ENCODE measurements around the gene MED22.
A peak's percentile ranks its signal among the peaks of the same experiment; 100 is the strongest.

Gene MED22

GRCh38 chr9:133356391-133357091, 8.6 kb upstream of the MED22 start, which contains the start of the genes SURF1 and SURF2:
Gene SURF1 (minus strand): TSS chr9:133356487. CDS start chr9:133356453, 34 bp downstream.
Gene SURF2 (plus strand): TSS chr9:133356550. CDS start chr9:133356593, 43 bp downstream.
- DNase-seq (ENCODE audit: low read depth in 1 of 2, low spot score in 1 of 2): peak; percentile 80 to 92

DNA sequence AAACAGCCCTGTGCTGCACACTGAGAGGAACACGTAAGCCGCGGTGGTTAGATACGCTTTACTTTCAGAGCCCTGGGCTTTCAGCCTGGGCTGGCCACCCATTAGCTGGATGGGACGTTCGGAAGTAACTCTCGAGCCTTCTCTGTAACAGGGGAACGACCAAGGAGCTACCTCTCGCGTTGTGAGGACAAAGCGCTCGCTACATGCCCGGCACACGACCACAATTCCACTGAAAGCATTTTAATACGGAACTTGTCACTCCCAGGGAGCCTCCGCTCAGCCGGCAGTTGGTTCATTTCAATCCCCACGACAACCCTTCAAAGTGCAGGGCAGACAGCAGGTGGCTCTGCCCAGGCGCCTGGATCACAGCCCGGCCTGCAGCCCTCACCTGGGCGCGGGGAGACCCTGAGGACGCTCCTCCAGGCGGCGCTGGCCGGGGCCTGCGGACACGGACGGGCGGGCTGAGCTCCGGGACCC, 8.0 kb upstream of the MED22 start:
- DNase-seq (ENCODE audit: low read depth in 1 of 2, low spot score in 1 of 2): no peak

GRCh38 chr9:133354766-133355165, 6.8 kb upstream of the MED22 start:
- DNase-seq (ENCODE audit: low read depth in 1 of 2, low spot score in 1 of 2): no peak

DNA sequence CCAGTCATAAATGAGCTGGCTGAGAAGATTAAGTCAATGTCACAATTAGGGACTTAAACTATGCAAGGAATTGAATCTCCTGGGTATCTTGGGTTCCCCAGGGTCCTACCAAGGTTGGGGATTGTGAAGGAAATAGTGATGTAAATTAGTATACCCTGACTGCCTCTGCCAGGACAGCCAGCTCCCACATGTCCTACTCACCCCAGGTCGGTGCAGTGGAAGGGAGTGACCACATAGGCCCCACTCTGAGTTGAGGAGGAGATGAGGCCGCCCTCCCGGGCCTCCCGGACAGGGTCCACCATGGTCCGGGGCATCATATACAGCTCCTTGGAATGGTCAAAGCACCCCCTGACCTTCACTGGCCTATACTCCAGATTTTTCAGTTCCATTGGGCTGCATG, 5.6 kb upstream of the MED22 start:
- no peak for DNase-seq (ENCODE audit: low read depth in 1 of 2, low spot score in 1 of 2)

GRCh38 chr9:133352635-133353340, 4.9 kb upstream of the MED22 start:
- DNase-seq (ENCODE audit: low read depth in 1 of 2, low spot score in 1 of 2): no peak

DNA sequence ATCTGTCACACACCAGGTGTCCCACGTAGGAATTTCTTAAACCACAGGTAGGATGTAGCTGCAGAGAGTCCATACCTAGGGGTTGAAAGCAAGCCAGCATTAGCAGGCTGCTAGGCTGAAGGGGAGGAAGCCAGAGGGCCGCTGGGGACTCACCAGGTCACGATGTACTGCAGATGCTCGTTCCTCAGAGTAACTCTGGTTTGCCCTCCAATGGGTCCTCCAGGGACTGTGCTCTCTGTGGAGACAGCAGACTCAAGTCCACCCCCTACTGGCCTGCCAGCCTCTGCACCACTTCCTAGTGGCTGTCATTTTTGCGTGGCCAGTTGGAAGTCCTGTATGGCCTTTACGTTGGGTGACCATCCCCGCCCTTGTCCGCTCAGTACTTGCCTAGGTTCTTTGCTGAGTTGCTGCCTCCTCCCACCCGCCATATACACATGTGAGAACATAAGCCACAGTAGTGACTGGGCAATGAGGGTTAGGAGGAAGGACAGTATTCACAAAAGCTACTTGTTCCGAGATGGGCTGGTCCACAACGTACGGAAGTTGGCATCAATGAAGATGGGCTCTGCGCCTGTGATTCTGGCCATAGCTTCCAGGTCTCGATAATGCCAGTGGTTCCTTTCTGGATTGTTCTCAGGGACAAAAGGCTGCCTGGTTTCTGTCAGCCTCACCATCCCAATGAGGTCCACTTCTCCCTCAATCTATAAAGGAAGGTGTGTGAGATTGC, 4.1 kb upstream of the MED22 start:
- DNase-seq (ENCODE audit: low read depth in 1 of 2, low spot score in 1 of 2): no peak

DNA sequence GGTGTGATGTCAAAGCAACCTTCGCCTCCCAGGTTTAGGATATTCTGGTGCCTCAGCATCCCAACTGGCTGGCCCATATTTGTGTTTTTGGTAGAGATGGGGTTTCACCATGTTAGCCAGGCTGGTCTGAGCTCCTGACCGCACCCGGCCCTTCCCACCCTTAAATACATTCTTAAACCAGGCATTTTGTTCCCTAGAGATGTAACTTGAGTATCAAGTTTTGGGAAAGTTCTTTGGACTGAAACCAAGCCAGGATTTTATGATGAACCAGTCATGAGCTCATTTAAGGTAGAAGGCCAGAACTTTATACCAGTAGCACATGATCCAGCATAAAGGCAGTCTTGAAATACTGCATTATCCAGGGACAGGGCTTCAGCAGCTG, 3.6 kb upstream of the MED22 start:
- DNase-seq (ENCODE audit: low read depth in 1 of 2, low spot score in 1 of 2): no peak

- DNase-seq (ENCODE audit: low read depth in 1 of 2, low spot score in 1 of 2): no peak
These were observed 2.2 kb upstream of the MED22 start for GRCh38 chr9:133349965-133350616.

DNA sequence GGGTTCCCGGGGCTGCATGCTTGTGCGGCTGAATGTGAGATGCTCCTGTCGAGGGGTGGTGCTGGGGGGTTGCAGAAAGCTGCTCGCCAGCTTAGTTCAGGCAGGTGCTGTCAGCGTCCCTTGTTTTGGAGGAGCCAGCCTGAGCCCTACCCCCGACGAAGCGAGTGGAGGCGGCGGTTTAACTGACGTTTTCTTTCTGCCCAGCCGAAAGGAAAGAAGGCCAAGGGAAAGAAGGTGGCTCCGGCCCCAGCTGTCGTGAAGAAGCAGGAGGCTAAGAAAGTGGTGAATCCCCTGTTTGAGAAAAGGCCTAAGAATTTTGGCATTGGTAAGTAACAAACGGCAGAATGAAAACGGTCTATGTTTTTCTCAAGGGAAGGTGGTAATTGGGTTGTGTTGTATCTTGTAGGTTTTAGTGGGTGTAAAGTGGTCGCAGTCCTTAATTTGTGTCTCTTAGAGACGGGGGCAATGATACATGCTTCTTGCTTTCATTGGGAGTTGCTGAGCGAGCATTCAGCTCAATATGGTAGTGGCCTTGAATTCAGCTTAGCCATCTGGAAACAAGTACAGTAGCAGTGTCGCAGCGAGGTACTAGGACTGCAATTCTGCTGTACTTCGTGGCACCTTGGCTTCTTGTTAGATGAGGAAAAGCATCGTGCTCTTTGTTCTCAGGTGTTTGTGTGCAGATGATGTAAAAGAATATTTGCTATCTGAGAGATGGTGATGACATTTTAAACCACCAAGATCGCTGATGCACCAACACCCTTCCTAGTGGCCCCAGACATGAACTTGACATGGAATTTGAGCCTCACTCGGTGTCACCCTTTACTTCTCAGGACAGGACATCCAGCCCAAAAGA, 1.0 kb upstream of the MED22 start:
- no peak for DNase-seq (ENCODE audit: low read depth in 1 of 2, low spot score in 1 of 2)

GRCh38 chr9:133347515-133347984, 381 bp downstream of the MED22 start:
- DNase-seq (ENCODE audit: low read depth in 1 of 2, low spot score in 1 of 2): no peak

GRCh38 chr9:133346021-133346785, 1.7 kb downstream of the MED22 start:
- DNase-seq (ENCODE audit: low read depth in 1 of 2, low spot score in 1 of 2): no peak

- no peak for DNase-seq (ENCODE audit: low read depth in 1 of 2, low spot score in 1 of 2)
These were observed 2.3 kb downstream of the MED22 start for GRCh38 chr9:133345596-133345995.

- DNase-seq (ENCODE audit: low read depth in 1 of 2, low spot score in 1 of 2): no peak
These were observed 3.0 kb downstream of the MED22 start for GRCh38 chr9:133344979-133345378.

GRCh38 chr9:133344071-133344470, 3.9 kb downstream of the MED22 start:
- no peak for DNase-seq (ENCODE audit: low read depth in 1 of 2, low spot score in 1 of 2)

DNA sequence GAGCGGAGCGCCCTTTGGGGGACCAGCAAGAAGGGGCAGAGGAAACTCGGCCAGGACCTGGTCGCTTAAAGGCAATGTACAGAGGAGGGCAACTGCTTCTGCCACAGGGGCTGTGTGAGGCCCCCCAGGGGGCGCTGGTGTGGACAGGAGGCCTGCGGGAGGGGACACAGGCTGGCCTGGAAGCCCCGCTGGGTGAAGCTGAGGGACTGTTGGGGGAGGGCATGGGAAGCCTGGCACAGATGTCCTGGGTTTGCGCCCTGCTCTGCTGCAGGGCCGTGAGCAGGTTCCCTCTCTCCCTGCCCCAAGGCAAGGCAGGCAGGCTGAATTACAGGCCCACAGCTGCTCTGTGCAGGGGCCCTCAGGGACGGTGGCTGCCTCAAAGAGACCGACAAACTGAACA, 5.4 kb downstream of the MED22 start:
- no peak for DNase-seq (ENCODE audit: low read depth in 1 of 2, low spot score in 1 of 2)

DNA sequence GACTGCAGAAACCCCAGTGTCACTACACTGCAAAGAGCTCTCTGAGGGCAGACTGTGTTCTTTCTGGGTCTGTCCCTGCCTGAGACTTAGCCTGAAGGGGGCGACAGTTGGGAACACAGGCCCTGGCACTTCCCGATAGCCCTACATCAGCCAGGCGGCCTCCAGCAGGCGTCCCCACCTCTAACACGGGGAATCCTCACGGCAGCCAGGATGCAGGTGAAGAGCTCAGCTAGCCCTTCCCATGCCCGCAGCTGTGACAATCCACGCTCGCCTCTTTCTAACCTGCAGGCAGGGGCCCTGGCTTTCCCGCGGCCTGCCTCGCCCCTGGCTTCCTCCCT, 5.9 kb downstream of the MED22 start:
- DNase-seq (ENCODE audit: low read depth in 1 of 2, low spot score in 1 of 2): no peak

GRCh38 chr9:133341369-133342068, 6.4 kb downstream of the MED22 start:
- DNase-seq (ENCODE audit: low read depth in 1 of 2, low spot score in 1 of 2): no peak

DNA sequence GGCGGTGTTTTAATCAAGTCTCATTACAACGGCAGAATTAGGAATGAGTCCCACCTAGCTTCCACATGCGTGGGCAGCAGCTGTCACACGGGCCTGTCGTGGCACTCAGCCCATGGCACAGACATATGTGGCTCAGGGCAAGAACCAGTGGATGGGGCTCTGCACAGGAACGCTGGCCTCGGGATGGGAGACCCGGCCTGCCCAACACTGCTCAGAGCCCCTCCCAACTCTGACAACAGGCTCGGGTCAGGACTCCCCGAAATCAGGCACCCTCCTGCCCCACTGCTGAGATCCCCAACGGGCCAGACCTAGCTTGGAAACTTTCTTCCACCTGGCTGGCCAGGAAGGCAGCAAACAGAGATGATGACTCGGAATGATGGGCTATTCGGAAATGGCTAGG, 7.0 kb downstream of the MED22 start:
- DNase-seq (ENCODE audit: low read depth in 1 of 2, low spot score in 1 of 2): no peak

DNA sequence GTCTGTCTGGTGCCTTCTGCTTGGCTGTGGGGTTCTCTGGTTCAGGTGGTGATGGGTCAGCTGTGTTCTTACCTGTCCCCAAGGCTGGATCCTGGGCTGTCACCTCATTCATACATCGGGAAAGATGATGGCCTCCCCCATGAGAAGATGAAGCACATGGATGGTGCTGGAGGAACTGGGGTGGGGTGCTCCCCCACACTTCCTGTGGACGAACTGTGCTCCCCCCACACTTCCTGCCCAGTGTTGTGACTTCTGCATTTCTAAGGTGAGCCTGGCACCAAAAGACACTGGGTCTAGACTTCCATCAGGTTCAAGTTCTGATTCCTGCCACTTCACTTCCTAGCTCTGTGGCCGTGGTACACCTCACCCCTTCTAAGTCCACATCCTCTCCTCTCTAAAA, 7.7 kb downstream of the MED22 start:
- DNase-seq (ENCODE audit: low read depth in 1 of 2, low spot score in 1 of 2): no peak
